Gastrocnemius medialis (tissue), 4 donors: ENCODE data around the gene ZSCAN12.
"Not testable (repeated sequence)": the region's sequence is repeated elsewhere in the genome, so short reads cannot be mapped to it uniquely, and the experiment has no call there.

Source experiments
- CTCF ChIP-seq, 5 experiments: fragments of 450-650 bp in 3 of 5; fragments of 200-600 bp in 2 of 5; sonication (generic) in 2 of 5; IDR thresholded peaks in 4 of 5; conservative IDR thresholded peaks in 1 of 5; 1 replicate in 4 of 5; 2 replicates in 1 of 5; pipeline ENCODE4 v1.5.1; 2016 to 2019; ENCODE audit warnings: antibody characterized with exemption in 5 of 5, mild to moderate bottlenecking in 3 of 5, moderate library complexity in 3 of 5
- POLR2A ChIP-seq, 2 donors: fragments of 450-650 bp; IDR thresholded peaks; one replicate each; pipeline ENCODE4 v1.6.1; 2017; ENCODE audit warnings: antibody characterized with exemption in 2 of 2, mild to moderate bottlenecking in 2 of 2, moderate library complexity in 2 of 2

- TF ChIP-seq CTCF (IDR thresholded peaks at IDR 0.05 in 4 of 5, conservative IDR thresholded peaks at IDR 0.05 in 1 of 5); POLR2A (IDR thresholded peaks at IDR 0.05): not testable (repeated sequence)
Measured at GRCh38 chr6:28444759-28445158, 45.2 kb upstream of the ZSCAN12 start.
